Left lung (tissue), 10 donors: ENCODE results near the gene ADPRS. TPM values are rescaled to one million over a fixed set of nuclear protein-coding genes. Genes with fewer than 3 reads are reported as not detected.

Experiments used
- ATAC-seq: fragments of 200-7000 bp; cut with Tn5 transposase; one replicate; pipeline ENCODE4 v1.9.1; 2020; ENCODE audit warnings: moderate library complexity
- DNase-seq, 4 donors: peaks; one replicate each; pipeline ENCODE4 v3.0.0-alpha.2; 2013 to 2020
- H3K27ac ChIP-seq, 2 donors: fragments of 200-600 bp; sonication (generic) in 1 of 2; one replicate each; pipeline versions ENCODE4 v1.5.0 to v1.8.0; 2020 to 2021
- H3K27me3 ChIP-seq, 2 donors: fragments of 200-600 bp; sonication (generic) in 1 of 2; one replicate each; pipeline versions ENCODE4 v1.5.0 to v1.8.0; 2020 to 2021
- H3K36me3 ChIP-seq, 2 donors: fragments of 200-600 bp; sonication (generic) in 1 of 2; one replicate each; pipeline versions ENCODE4 v1.5.0 to v1.8.0; 2020 to 2021
- H3K4me1 ChIP-seq, 2 donors: fragments of 200-600 bp; one replicate each; pipeline ENCODE4 v1.8.0; 2021
- H3K4me3 ChIP-seq, 2 donors: fragments of 200-600 bp; sonication (generic) in 1 of 2; one replicate each; pipeline versions ENCODE4 v1.5.0 to v1.8.0; 2020 to 2021; ENCODE audit warnings: mild to moderate bottlenecking in 1 of 2
- H3K9me3 ChIP-seq, 2 donors: fragments of 200-600 bp; sonication (generic) in 1 of 2; one replicate each; pipeline versions ENCODE4 v1.5.0 to v1.8.0; 2020 to 2021
- CTCF ChIP-seq, 2 donors: fragments of 200-600 bp; sonication (generic) in 1 of 2; IDR thresholded peaks; one replicate each; pipeline versions ENCODE4 v1.5.0 to v1.8.0; 2021; ENCODE audit warnings: antibody characterized with exemption in 2 of 2
- intact Hi-C, 2 donors: fragments of 100-400 bp; cut with DNase I; formaldehyde crosslinking; loops; one replicate each; pipeline versions ENCODE4 v1.11.2 to v1.14.2; 2022
- polyA plus RNA-seq, 6 donors: library from polyadenylated mRNA; unstranded; fragments of 120-200 nt; gene quantifications; one replicate each; pipeline ENCODE4 v1.2.1, GENCODE V29; 2013; ENCODE audit not compliant: insufficient read length in 6 of 6
- total RNA-seq, 2 donors: library from RNA; stranded (reverse); fragmentation: NEBNext Ultra II Directional; extraction: Animal tissue kit (Norgen Biotek cat#: 25700); gene quantifications; one replicate each; pipeline ENCODE4 v1.2.1, GENCODE V29; 2021
- donor health status: DM: no; HTN: yes; CAD: no.
- donor health status: DM: no; HTN: no; CAD: no.

Gene ADPRS
- total and polyA plus RNA-seq, 8 donors, result 26.3 to 30.4 (median 28.4) TPM

DNA sequence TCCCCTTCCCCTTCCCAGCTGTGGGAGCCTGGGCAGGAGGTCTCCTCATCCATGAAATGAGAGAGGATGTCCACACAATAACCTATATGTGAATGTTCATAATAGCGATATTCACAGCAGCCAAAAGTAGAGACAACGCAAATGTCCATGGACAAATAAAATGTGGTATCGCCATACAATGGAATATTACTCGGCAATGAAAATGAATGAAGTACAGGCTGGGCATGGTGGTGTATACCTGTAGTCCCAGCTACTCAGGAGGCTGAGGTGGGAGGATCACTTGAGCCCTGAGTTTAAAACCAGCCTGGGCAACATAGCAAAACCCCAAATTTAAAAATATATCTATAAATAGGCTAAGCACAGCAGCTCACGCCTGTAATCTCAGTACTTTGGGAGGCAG, 12.9 kb downstream of the ADPRS start:
- Histone ChIP-seq H3K36me3 (peaks cover 0 to 4% of the 10 kb centered on the region in 2 donors), H3K9me3 (no peaks in the 10 kb centered on the region), H3K4me1 (peaks cover 0 to 13% of the 10 kb centered on the region in 2 donors), H3K27me3 (no peaks in the 10 kb centered on the region), H3K27ac (no peak overlapping the region), H3K4me3 (no peak overlapping the region)
- ATAC-seq (no peak), DNase-seq (peak in 1 of 4 donors; percentile 10)
- intact Hi-C loops, result loop anchor here in 1 of 2 donors (2.0 kb wide), 1 partner anchor 33 kb away; no protein-coding TSS in a partner anchor
- TF ChIP-seq CTCF (IDR thresholded peaks at IDR 0.05), result no peak

GRCh38 chr1:36106269-36106668, 17.6 kb downstream of the ADPRS start:
- H3K9me3 ChIP-seq, result no peaks in the 10 kb centered on the region
- no peaks in the 10 kb centered on the region for H3K36me3 ChIP-seq
- DNase-seq (no peak), ATAC-seq (no peak)
- no peak for TF ChIP-seq CTCF (IDR thresholded peaks at IDR 0.05)
- no peak overlapping the region for H3K4me3 ChIP-seq
- no peaks in the 10 kb centered on the region for H3K27me3 ChIP-seq
- intact Hi-C loops, result no loop called here
- H3K27ac ChIP-seq, result no peak overlapping the region
- peaks cover 0 to 8% of the 10 kb centered on the region in 2 donors for H3K4me1 ChIP-seq

DNA sequence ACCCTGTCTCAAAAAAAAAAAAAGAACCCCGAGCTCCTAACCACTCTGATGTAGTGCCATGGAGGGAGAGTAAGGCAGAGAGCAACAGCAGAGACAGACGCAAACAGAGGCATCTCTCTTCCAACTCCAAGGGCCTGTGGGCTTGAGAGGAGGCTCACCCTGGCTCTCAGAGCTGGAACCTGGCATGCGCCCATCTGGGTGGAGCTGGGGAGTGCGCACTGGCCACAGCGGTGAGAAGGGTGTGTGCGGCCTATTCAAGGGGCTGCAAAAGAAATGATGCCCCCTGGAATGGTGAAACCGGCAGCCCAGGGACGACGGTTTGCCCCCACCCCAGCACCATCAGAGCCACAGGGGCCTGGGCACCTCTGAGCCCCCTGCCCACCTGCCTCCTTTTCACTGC, 18.7 kb downstream of the ADPRS start:
- ATAC-seq (peak; percentile 78), DNase-seq (no peak)
- intact Hi-C loops, result no loop called here

DNA sequence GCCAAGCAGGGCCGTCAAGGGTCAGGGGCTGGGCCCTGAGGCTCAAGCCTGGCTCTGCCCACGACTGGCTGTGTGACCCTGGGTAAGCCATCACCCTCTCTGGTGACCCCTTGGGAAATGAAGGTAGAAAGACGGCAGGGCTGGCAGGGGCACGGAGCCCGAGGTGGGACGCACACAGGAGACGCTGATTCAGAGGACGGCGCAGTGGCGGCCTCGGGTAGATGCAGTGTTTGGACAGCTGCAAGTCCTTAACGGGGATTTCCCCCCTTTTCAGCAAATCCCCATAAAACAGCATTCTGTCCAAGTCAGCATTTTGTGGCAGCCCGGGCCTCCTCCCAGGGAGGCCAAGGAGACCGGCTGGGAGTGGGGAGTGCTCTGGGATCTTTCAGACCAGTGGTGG, 19.6 kb downstream of the ADPRS start:
- Histone ChIP-seq H3K9me3 (no peaks in the 10 kb centered on the region), H3K36me3 (no peaks in the 10 kb centered on the region), H3K4me3 (no peak overlapping the region), H3K27me3 (no peaks in the 10 kb centered on the region), H3K27ac (no peak overlapping the region), H3K4me1 (peaks cover 0 to 8% of the 10 kb centered on the region in 2 donors)
- no peak for DNase-seq
- intact Hi-C loops, result no loop called here
- no peak for TF ChIP-seq CTCF (IDR thresholded peaks at IDR 0.05)
- no peak for ATAC-seq

More for the DNA sequence above, 18.7 kb downstream of the ADPRS start:
- Histone ChIP-seq H3K36me3 (no peaks in the 10 kb centered on the region), H3K27me3 (no peaks in the 10 kb centered on the region), H3K27ac (no peak overlapping the region), H3K9me3 (no peaks in the 10 kb centered on the region), H3K4me1 (peaks cover 0 to 8% of the 10 kb centered on the region in 2 donors), H3K4me3 (no peak overlapping the region)
- no peak for TF ChIP-seq CTCF (IDR thresholded peaks at IDR 0.05)

- no peak for DNase-seq
- H3K36me3 ChIP-seq, result no peaks in the 10 kb centered on the region
- no peaks in the 10 kb centered on the region for H3K9me3 ChIP-seq
- H3K4me3 ChIP-seq, result no peak overlapping the region
- intact Hi-C loops, result no loop called here
- TF ChIP-seq CTCF (IDR thresholded peaks at IDR 0.05), result no peak
- peak; percentile 14 for ATAC-seq
- peaks cover 0 to 8% of the 10 kb centered on the region in 2 donors for H3K4me1 ChIP-seq
- H3K27ac ChIP-seq, result no peak overlapping the region
- H3K27me3 ChIP-seq, result no peaks in the 10 kb centered on the region
Measured at GRCh38 chr1:36109041-36109679, 20.5 kb downstream of the ADPRS start.
